Calu3 (cell line): ENCODE results near the gene CDK14. TPM values are rescaled to one million over a fixed set of nuclear protein-coding genes. Genes with fewer than 3 reads are reported as not detected.

ENCODE experiments used
- BruUV-seq: library from RNA; stranded (reverse); fragments of 400-500 nt; replicated peaks from 2 replicates; lab custom pipeline; 2021; lab: Mats Ljungman, UMichigan
- CTCF ChIA-PET: fragments of 300-600 bp; sonication (Branson Sonifier 250); formaldehyde crosslinking; loops from one replicate; lab custom pipeline; 2022; ENCODE audit warnings: antibody characterized with exemption; lab: Charles Lee
- DNase-seq: peaks from one replicate; pipeline ENCODE4 v3.0.0; 2022
- H3K27ac Mint-ChIP-seq: one replicate; pipeline ENCODE4 v1.8.0; 2022; ENCODE audit warnings: mixed read lengths; ENCODE audit not compliant: unreplicated experiment
- H3K27me3 Mint-ChIP-seq: one replicate; pipeline ENCODE4 v1.8.0; 2022; ENCODE audit warnings: mixed read lengths; ENCODE audit not compliant: unreplicated experiment
- H3K36me3 Mint-ChIP-seq: one replicate; pipeline ENCODE4 v1.8.0; 2022; ENCODE audit warnings: mild to moderate bottlenecking, moderate library complexity, mixed read lengths; ENCODE audit not compliant: insufficient read depth, unreplicated experiment
- H3K4me1 Mint-ChIP-seq: one replicate; pipeline ENCODE4 v1.8.0; 2022; ENCODE audit warnings: mild to moderate bottlenecking, low read depth, mixed read lengths; ENCODE audit not compliant: unreplicated experiment
- H3K4me3 Mint-ChIP-seq: one replicate; pipeline ENCODE4 v1.8.0; 2022; ENCODE audit warnings: mild to moderate bottlenecking, low read depth, moderate library complexity, mixed read lengths; ENCODE audit not compliant: unreplicated experiment
- H3K9me3 Mint-ChIP-seq: one replicate; pipeline ENCODE4 v1.8.0; 2022; ENCODE audit warnings: low read depth, mixed read lengths; ENCODE audit not compliant: unreplicated experiment
- intact Hi-C: fragments of 100-400 bp; cut with micrococcal nuclease; formaldehyde crosslinking; loops from one replicate; pipeline ENCODE4 v1.10.0; 2022; ENCODE audit not compliant: unreplicated experiment
- total RNA-seq: library from RNA; stranded (reverse); gene quantifications from 2 replicates; pipeline ENCODE4 v1.2.3, GENCODE V29; 2022
- TF ChIP-seq, protein P1 (sequence below): fragments of 200-600 bp; IDR thresholded peaks from one replicate; pipeline ENCODE4 v1.8.0; 2022; ENCODE audit warnings: antibody characterized with exemption; ENCODE audit not compliant: unreplicated experiment

CDK14 gene
- total RNA-seq, 1 experiment from 2014 or later: 29.4 TPM

DNA sequence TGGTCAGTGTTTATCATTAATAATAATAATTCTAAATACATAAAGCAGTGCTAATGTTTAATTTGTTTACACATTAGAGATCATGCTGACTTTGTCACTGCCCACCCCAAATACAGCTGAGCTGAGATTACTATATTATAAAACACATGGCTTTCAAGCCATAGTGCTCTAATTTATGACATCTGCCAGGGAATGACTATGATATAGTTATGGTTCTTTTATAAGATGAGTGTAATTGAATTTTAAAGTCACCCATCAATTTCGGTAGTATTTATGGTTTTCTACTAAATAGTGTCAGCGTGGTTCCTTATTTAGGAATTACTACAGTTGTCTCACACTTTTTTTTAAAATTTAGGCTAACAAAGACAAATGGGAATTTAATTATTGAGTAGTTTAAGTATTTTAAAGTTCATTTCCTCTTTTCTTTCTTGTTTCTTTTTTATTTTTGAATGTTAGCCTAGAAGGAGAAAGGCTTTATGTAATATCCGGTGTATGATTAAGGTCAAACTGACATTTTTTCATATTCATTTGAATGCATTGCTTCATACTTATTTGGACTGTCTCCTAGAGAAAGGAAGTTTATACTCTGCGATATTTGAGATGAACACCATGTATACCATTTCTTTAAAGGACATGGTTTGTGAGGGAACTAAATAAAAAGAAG is 3.9 kb downstream of the CDK14 start:
- Mint-ChIP-seq H3K9me3 (no peaks in the 10 kb centered on the region), H3K4me1 (peaks cover 10% of the 10 kb centered on the region), H3K4me3 (no peak overlapping the region), H3K27me3 (no peaks in the 10 kb centered on the region), H3K36me3 (peaks cover 27% of the 10 kb centered on the region), H3K27ac (no peak overlapping the region)
- intact Hi-C loops: no loop called here
- TF ChIP-seq, protein P1, sequence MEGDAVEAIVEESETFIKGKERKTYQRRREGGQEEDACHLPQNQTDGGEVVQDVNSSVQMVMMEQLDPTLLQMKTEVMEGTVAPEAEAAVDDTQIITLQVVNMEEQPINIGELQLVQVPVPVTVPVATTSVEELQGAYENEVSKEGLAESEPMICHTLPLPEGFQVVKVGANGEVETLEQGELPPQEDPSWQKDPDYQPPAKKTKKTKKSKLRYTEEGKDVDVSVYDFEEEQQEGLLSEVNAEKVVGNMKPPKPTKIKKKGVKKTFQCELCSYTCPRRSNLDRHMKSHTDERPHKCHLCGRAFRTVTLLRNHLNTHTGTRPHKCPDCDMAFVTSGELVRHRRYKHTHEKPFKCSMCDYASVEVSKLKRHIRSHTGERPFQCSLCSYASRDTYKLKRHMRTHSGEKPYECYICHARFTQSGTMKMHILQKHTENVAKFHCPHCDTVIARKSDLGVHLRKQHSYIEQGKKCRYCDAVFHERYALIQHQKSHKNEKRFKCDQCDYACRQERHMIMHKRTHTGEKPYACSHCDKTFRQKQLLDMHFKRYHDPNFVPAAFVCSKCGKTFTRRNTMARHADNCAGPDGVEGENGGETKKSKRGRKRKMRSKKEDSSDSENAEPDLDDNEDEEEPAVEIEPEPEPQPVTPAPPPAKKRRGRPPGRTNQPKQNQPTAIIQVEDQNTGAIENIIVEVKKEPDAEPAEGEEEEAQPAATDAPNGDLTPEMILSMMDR: no peak
- BruUV-seq: no TSS peak
- CTCF ChIA-PET: interaction anchor here (0.7 to 0.9 kb wide), 2 partner anchors 10 to 145 kb away, joined by 3 read pairs; no protein-coding TSS in a partner anchor
- DNase-seq: no peak

DNA sequence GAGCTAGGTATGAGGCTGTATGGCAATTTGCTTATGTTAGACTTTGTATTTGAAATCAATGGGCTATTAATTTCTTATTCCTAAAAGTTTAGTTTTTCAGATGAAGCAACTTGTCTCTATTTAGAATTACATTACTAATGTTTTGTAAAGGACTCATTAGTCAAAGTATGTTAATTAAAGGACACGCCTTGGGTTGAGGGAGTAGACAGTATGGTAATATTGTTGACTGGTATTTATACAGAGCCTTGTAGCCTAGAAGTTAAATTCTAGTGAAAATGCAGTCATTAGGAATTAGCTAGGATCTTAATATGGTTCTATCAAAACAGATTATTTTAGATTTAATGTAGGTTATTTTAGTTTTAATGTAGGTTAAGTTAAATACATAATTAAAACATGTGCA is 6.2 kb downstream of the CDK14 start:
- Mint-ChIP-seq H3K27me3 (no peaks in the 10 kb centered on the region), H3K36me3 (peaks cover 5% of the 10 kb centered on the region), H3K27ac (no peak overlapping the region), H3K9me3 (no peaks in the 10 kb centered on the region), H3K4me1 (peaks cover 12% of the 10 kb centered on the region), H3K4me3 (no peak overlapping the region)
- BruUV-seq: no TSS peak
- CTCF ChIA-PET: interaction anchor here (0.8 kb wide), 1 partner anchor 8 kb away, joined by 4 read pairs; no protein-coding TSS in a partner anchor
- TF ChIP-seq, protein P1: no peak
- DNase-seq: no peak
- intact Hi-C loops: no loop called here

DNA sequence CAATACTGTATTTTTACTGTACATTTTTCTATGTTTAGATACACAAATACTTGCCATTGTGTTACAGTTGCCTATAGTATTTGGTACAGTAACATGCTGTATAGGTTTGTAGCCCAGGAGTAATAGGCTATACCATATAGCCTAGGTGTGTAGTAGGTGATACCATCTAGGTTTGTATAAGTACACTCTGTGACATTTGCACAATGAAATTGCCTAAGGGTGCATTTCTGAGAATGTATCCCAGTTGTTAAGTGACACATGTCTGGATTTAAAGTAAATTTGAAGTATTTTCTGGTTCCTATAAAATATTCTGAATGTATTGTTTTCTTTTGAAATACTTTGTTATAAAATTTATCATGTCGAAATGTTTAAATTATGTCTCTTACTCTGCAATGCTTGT is 7.2 kb downstream of the CDK14 start:
- Mint-ChIP-seq H3K9me3 (no peaks in the 10 kb centered on the region), H3K36me3 (no peaks in the 10 kb centered on the region), H3K27ac (no peak overlapping the region), H3K4me3 (no peak overlapping the region), H3K4me1 (peaks cover 18% of the 10 kb centered on the region), H3K27me3 (no peaks in the 10 kb centered on the region)
- intact Hi-C loops: no loop called here
- no peak for DNase-seq
- no TSS peak for BruUV-seq
- CTCF ChIA-PET: interaction anchor here (0.8 kb wide), 1 partner anchor 9 kb away, joined by 4 read pairs; no protein-coding TSS in a partner anchor
- TF ChIP-seq, protein P1: no peak

DNA sequence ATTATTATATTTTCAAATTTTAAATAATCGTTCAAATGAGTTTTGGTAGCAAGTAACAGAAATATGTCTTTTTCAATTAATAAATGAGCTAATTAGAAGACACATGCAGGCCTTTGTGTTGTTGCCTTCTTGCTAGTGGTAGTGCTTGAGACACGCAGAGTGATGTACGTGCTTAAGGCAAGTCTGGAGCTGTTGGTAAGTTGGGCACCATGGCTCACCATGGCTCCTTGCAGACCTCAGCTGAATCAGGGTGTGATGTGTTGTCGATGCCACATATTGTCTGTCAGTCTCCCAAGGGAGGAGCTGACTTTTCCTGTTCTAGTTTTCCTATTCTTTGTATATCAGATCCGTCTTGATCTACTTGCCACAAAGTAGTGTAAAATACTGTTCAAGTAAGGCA is 8.3 kb downstream of the CDK14 start:
- DNase-seq: no peak
- CTCF ChIA-PET: interaction anchor here (0.6 kb wide), 1 partner anchor 21 kb away, joined by 5 read pairs; no protein-coding TSS in a partner anchor
- Mint-ChIP-seq H3K4me1 (peaks cover 12% of the 10 kb centered on the region), H3K4me3 (no peak overlapping the region), H3K36me3 (no peaks in the 10 kb centered on the region), H3K27me3 (no peaks in the 10 kb centered on the region), H3K9me3 (no peaks in the 10 kb centered on the region), H3K27ac (no peak overlapping the region)
- intact Hi-C loops: no loop called here
- TF ChIP-seq, protein P1: no peak
- BruUV-seq: no TSS peak
